Measurements from ENCODE around the gene ZNF217.
A peak's percentile ranks its signal among the peaks of the same experiment; 100 is the strongest.

GRCh38 chr20:53642196-53643030, 48.8 kb upstream of the ZNF217 start:
- TF ChIP-seq, protein P1, sequence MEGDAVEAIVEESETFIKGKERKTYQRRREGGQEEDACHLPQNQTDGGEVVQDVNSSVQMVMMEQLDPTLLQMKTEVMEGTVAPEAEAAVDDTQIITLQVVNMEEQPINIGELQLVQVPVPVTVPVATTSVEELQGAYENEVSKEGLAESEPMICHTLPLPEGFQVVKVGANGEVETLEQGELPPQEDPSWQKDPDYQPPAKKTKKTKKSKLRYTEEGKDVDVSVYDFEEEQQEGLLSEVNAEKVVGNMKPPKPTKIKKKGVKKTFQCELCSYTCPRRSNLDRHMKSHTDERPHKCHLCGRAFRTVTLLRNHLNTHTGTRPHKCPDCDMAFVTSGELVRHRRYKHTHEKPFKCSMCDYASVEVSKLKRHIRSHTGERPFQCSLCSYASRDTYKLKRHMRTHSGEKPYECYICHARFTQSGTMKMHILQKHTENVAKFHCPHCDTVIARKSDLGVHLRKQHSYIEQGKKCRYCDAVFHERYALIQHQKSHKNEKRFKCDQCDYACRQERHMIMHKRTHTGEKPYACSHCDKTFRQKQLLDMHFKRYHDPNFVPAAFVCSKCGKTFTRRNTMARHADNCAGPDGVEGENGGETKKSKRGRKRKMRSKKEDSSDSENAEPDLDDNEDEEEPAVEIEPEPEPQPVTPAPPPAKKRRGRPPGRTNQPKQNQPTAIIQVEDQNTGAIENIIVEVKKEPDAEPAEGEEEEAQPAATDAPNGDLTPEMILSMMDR (IDR thresholded peaks at IDR 0.05) = peak in 4 of 7 experiments; percentile 53 to 59 (median 55)
- peak in 2 of 3 donors; percentile 62 to 67 for TF ChIP-seq POLR2A (IDR thresholded peaks at IDR 0.05)

Measured in body of pancreas (tissue), 4 donors.